ENCODE results near the gene UBE2E3.

The UBE2E3 gene

DNA sequence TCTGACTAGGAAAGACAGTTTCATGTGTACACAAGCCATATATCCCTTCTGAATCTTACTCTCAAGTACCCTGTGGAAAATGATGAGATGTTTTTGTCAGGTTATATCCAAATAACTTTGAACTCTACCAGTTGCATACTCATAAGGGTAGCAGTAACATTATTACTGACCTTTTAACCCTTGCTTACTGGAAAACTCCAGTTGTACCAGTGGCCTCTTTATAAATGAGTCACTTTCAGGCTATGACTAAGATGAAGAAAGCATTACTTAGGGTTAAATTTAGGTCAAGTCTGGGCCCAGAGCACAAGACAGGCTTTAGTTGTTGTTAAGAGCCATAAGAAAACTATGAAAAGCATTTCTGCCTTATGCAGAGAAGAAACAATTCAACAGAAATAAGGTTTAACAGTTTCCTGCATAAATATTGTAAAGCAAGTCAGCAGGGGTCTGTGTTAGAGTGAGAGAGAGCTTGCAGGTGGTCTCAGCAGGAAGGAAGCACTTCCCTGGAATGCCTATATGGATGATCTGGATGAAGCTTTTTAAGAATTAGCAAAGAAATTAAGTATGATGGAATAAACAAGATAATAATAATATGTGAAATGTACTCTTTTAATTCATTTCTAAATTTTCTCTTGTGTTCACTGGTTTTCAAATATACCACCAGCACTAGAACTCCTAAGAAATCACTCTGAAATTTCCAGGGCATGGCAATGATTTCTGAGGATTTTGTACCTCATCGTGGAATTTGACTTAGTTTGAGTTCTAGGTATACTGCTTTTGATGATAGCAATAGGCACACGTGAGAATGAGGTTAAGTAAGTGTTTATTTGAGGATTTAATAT is 126.6 kb downstream of the UBE2E3 start:
- DNase-seq: peak in 2 of 3 donors; percentile 63 to 76
- Histone ChIP-seq H3K36me3 (ENCODE audit: control insufficient read depth in 4 of 4, insufficient read depth in 4 of 4, low read length in 3 of 4) (no peaks in the 10 kb centered on the region), H3K27me3 (replicated peaks in 2 of 5; ENCODE audit: control insufficient read depth in 4 of 5, insufficient read depth in 5 of 5, low read length in 4 of 5) (no peaks in the 10 kb centered on the region), H3K9me3 (ENCODE audit: control extremely low read depth in 1 of 5, control insufficient read depth in 4 of 5, insufficient read depth in 2 of 5, low read depth in 1 of 5, low read length in 4 of 5) (no peaks in the 10 kb centered on the region), H3K4me1 (ENCODE audit: control extremely low read depth in 1 of 4, control insufficient read depth in 4 of 4, insufficient read depth in 4 of 4, low read length in 3 of 4) (peaks cover 3 to 25% (median 9%) of the 10 kb centered on the region in 4 experiments), H3K27ac (ENCODE audit: insufficient read depth in 1 of 2, low read depth in 1 of 2, low read length in 2 of 2, poor library complexity in 1 of 2, severe bottlenecking in 2 of 2) (no peak overlapping the region), H3K4me3 (ENCODE audit: control insufficient read depth in 1 of 7, extremely low read depth in 1 of 7, insufficient read depth in 4 of 7, low read depth in 2 of 7, low read length in 6 of 7) (no peak overlapping the region)
- WGBS (ENCODE audit: insufficient coverage): no CpG with 5 or more reads among the region's 2 CpGs
- POLR2A ChIA-PET: no interaction called here
- CTCF ChIA-PET: interaction anchor here (0.6 to 2.9 kb wide), 6 partner anchors 14 to 388 kb away, joined by 3 to 10 read pairs (median 4); no protein-coding TSS in a partner anchor

DNA sequence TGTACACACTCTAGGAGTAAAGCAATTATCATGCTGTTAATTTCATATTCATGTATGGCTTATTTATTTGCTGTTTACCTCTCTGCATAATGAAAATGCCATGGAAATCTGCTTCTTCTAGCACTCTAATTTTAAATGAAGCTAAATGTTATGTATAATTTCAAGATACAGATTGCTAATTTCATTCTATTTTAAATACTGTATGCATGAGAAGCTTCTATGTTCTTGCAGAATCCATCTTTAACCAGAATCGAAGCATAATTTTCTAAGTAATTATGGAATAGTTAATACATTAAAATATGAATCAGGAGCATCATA is 127.2 kb downstream of the UBE2E3 start:
- peaks cover 3 to 25% (median 9%) of the 10 kb centered on the region in 4 experiments for H3K4me1 ChIP-seq (ENCODE audit: control extremely low read depth in 1 of 4, control insufficient read depth in 4 of 4, insufficient read depth in 4 of 4, low read length in 3 of 4)
- H3K9me3 ChIP-seq (ENCODE audit: control extremely low read depth in 1 of 5, control insufficient read depth in 4 of 5, insufficient read depth in 2 of 5, low read depth in 1 of 5, low read length in 4 of 5): no peaks in the 10 kb centered on the region
- no peak overlapping the region for H3K4me3 ChIP-seq (ENCODE audit: control insufficient read depth in 1 of 7, extremely low read depth in 1 of 7, insufficient read depth in 4 of 7, low read depth in 2 of 7, low read length in 6 of 7)
- H3K27ac ChIP-seq (ENCODE audit: insufficient read depth in 1 of 2, low read depth in 1 of 2, low read length in 2 of 2, poor library complexity in 1 of 2, severe bottlenecking in 2 of 2): no peak overlapping the region
- H3K27me3 ChIP-seq (replicated peaks in 2 of 5; ENCODE audit: control insufficient read depth in 4 of 5, insufficient read depth in 5 of 5, low read length in 4 of 5): no peaks in the 10 kb centered on the region
- CTCF ChIA-PET: interaction anchor here (1.8 to 2.9 kb wide), 3 partner anchors 13 to 197 kb away, joined by 4 to 10 read pairs (median 4); no protein-coding TSS in a partner anchor
- no peak for DNase-seq
- no CpG with 5 or more reads among the region's 1 CpG for WGBS (ENCODE audit: insufficient coverage)
- no peaks in the 10 kb centered on the region for H3K36me3 ChIP-seq (ENCODE audit: control insufficient read depth in 4 of 4, insufficient read depth in 4 of 4, low read length in 3 of 4)
- POLR2A ChIA-PET: no interaction called here

DNA sequence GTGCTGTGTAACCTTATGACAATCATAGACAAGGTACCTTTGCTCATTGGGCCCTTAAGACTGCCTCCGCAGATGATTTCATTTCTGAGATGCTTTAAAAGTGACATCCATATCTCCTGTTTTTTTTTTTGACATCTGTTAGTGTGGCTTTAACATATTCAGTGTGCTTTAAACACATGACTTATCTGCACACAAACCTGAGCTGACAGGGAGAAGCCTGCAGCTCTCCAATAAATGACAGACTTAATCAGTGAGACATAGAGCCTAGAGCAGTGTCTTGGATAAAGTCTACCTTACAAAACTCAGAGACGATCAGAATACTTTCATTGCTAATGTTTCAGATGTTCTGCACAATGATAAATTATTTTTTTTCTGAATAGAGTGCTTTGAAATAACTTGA is 130.7 kb downstream of the UBE2E3 start:
- POLR2A ChIA-PET: interaction anchor here (0.6 kb wide), 1 partner anchor 188 kb away, joined by 3 read pairs; no protein-coding TSS in a partner anchor
- Histone ChIP-seq H3K27me3 (replicated peaks in 2 of 5; ENCODE audit: control insufficient read depth in 4 of 5, insufficient read depth in 5 of 5, low read length in 4 of 5) (no peaks in the 10 kb centered on the region), H3K4me1 (ENCODE audit: control extremely low read depth in 1 of 4, control insufficient read depth in 4 of 4, insufficient read depth in 4 of 4, low read length in 3 of 4) (peaks cover 2 to 13% (median 4%) of the 10 kb centered on the region in 4 experiments), H3K36me3 (ENCODE audit: control insufficient read depth in 4 of 4, insufficient read depth in 4 of 4, low read length in 3 of 4) (no peaks in the 10 kb centered on the region), H3K9me3 (ENCODE audit: control extremely low read depth in 1 of 5, control insufficient read depth in 4 of 5, insufficient read depth in 2 of 5, low read depth in 1 of 5, low read length in 4 of 5) (no peaks in the 10 kb centered on the region), H3K4me3 (ENCODE audit: control insufficient read depth in 1 of 7, extremely low read depth in 1 of 7, insufficient read depth in 4 of 7, low read depth in 2 of 7, low read length in 6 of 7) (no peak overlapping the region), H3K27ac (ENCODE audit: insufficient read depth in 1 of 2, low read depth in 1 of 2, low read length in 2 of 2, poor library complexity in 1 of 2, severe bottlenecking in 2 of 2) (no peak overlapping the region)
- no CpG with 5 or more reads among the region's 2 CpGs for WGBS (ENCODE audit: insufficient coverage)
- CTCF ChIA-PET: interaction anchor here (1.0 to 2.2 kb wide), 3 partner anchors 15 to 356 kb away, joined by 3 to 7 read pairs (median 3); no protein-coding TSS in a partner anchor
- DNase-seq: no peak

DNA sequence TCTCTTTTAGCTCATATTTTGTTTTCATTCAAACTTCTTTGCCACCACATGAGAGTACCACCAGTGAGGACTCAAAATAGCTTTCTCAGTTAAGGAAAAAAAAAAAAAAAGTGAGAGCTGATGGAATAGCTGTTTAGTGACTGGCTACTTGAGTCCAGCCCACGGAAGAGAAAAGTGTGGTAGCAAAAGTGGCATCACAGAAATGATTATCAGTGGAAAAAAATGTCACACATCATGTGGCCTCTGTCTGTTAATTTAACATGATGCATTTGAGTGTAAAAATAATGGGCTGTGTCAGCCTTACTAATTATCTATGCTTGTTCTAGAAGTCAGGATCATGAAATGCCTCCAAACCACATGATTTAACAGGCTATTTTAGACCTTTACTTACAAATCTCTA is 132.5 kb downstream of the UBE2E3 start:
- Histone ChIP-seq H3K9me3 (ENCODE audit: control extremely low read depth in 1 of 5, control insufficient read depth in 4 of 5, insufficient read depth in 2 of 5, low read depth in 1 of 5, low read length in 4 of 5) (no peaks in the 10 kb centered on the region), H3K36me3 (ENCODE audit: control insufficient read depth in 4 of 4, insufficient read depth in 4 of 4, low read length in 3 of 4) (no peaks in the 10 kb centered on the region), H3K4me1 (ENCODE audit: control extremely low read depth in 1 of 4, control insufficient read depth in 4 of 4, insufficient read depth in 4 of 4, low read length in 3 of 4) (no peaks in the 10 kb centered on the region), H3K4me3 (ENCODE audit: control insufficient read depth in 1 of 7, extremely low read depth in 1 of 7, insufficient read depth in 4 of 7, low read depth in 2 of 7, low read length in 6 of 7) (no peak overlapping the region), H3K27ac (ENCODE audit: insufficient read depth in 1 of 2, low read depth in 1 of 2, low read length in 2 of 2, poor library complexity in 1 of 2, severe bottlenecking in 2 of 2) (no peak overlapping the region), H3K27me3 (replicated peaks in 2 of 5; ENCODE audit: control insufficient read depth in 4 of 5, insufficient read depth in 5 of 5, low read length in 4 of 5) (no peaks in the 10 kb centered on the region)
- 100% methylated on average over 1 of the region's 1 CpG for WGBS (ENCODE audit: insufficient coverage)
- CTCF ChIA-PET: interaction anchor here (1.3 to 1.8 kb wide), 3 partner anchors 9 to 15 kb away, joined by 5 to 8 read pairs (median 8); no protein-coding TSS in a partner anchor
- DNase-seq: no peak
- POLR2A ChIA-PET: no interaction called here
